ELF-1 (cell line): Measurements from ENCODE around the gene TRIM5.
"Not testable (repeated sequence)": the region's sequence is repeated elsewhere in the genome, so short reads cannot be mapped to it uniquely, and the experiment has no call there.

Source experiments
- DNase-seq: peaks from one replicate; pipeline ENCODE4 v3.0.0-alpha.2; 2016; ENCODE audit warnings: low read depth, low spot score

TRIM5 gene, protein sequence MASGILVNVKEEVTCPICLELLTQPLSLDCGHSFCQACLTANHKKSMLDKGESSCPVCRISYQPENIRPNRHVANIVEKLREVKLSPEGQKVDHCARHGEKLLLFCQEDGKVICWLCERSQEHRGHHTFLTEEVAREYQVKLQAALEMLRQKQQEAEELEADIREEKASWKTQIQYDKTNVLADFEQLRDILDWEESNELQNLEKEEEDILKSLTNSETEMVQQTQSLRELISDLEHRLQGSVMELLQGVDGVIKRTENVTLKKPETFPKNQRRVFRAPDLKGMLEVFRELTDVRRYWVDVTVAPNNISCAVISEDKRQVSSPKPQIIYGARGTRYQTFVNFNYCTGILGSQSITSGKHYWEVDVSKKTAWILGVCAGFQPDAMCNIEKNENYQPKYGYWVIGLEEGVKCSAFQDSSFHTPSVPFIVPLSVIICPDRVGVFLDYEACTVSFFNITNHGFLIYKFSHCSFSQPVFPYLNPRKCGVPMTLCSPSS

DNA sequence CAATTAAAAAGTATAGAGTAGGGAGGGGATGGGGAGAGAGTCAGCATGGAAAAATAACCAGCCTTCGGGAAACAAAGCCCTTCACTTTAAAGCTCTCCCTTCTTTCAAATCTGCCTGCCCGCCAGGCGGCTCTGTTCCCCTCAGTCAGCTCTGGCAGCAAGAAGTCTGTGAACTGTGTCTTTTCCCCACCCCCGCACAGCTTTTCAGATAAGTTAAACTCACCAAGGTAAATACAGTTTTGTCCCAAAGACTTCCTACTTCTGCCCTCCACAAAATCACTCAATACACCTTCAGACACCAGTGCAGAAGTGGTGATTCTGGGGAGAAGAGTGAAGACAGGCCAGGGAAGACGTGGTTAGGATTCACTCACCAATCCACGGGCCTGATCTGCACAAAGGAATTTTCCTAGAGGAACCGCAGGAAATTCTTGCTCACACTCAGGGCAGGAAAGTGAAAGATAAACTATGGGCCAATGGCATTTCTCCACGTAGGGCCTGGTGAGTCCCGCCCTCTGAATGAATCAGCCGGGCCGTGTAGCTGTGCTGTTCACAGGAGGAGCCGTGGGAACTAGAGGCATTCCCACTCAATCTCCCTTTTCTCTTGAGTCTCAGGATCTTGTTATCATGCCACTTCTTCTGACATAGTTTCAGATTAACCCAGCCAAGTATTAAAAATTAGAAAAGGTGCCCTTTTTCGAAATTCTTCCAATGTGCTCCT is at the start of gene TRIM5:
Gene TRIM5, minus strand, starts transcription at position 429 of the 717 bp plus-strand sequence. CDS start 4,897 bp downstream, outside the sequence.
- peak; percentile 94 for DNase-seq

DNA sequence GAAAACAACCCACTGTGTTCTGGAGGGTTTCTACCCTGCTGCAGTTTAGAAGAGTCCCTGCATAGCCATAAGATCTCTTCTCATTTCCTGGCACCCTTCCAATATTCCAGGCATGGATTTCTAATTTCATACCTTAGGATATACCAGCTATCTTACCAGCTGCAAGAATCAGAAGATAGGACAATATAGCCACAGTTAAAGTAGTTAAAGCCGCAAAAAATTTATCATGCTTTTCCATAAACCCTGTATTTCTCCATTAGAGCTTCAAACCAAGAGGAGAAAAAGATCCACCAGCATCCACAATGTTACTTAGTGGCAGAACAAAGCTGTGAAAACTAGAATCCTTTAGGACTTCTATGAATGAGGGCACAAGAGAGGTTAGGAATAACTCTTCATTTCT is 42.8 kb upstream of the TRIM5 start:
- DNase-seq = no peak

DNA sequence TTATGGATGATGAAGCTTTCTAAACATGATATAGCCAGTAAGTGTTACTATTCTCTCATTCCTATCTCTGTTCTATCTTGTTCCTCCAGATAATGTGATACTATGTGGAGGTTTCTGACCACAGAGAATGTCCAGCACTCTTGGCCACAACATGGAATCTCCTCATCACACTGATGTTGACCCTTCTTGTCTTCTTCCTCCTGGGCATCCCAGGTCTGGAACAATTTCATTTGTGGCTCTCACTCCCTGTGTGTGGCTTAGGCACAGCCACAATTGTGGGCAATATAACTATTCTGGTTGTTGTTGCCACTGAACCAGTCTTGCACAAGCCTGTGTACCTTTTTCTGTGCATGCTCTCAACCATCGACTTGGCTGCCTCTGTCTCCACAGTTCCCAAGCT is 41.5 kb upstream of the TRIM5 start:
- no peak for DNase-seq

DNA sequence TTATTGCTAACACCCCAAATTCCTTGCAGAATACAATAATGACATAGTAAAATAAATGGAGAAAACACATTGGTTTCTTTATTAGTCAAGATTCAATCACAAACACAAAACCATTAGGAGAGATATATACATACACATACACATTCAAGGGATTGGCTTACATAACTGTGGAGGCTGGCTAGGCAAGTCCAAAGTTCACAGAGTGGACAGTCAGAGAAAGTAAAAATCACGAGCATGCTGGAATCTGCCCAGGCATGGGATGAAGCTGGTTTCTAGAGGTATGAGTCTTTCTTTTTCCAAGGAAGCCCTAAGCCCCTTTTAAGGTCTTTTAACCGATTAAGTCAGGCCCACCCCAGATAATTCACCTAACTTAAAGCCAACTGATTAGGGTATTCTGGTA is 37.7 kb upstream of the TRIM5 start:
- no peak for DNase-seq

DNA sequence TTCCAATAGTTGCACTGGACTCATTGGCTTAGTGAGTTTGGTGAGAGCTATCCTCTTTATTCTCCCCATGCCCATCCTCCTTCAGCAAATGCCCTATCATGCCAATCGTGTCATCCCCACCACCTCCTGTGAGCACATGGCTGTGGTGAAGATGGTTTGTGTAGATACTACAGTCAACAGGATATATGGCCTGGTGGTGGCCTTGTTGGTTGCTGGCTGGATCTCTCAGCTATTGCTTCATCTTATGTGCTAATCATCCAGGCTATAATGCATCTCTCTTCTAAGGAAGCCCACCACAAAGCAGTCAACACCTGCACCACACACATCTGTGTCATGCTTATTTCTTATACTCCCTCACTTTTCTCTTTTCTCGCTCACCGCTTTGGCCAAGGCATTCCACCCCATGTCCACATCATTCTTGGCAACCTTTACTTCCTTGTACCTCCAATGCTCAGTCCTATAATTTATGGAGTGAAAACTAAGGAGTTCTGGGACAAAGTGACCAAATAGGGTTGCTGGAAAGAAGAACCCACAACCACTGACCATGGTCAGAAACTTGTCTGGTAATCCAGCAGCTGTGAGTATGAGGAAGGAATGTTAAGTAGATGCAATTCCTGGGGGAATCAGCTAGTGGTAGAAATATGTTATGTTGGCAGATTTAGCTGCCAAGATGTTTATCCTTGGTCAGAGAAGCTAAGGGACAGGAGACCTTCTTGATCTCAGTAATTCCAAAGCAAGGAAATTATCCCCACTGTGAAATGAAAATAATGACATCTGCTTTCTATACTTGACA is 35.0 kb upstream of the TRIM5 start:
- DNase-seq = no peak

DNA sequence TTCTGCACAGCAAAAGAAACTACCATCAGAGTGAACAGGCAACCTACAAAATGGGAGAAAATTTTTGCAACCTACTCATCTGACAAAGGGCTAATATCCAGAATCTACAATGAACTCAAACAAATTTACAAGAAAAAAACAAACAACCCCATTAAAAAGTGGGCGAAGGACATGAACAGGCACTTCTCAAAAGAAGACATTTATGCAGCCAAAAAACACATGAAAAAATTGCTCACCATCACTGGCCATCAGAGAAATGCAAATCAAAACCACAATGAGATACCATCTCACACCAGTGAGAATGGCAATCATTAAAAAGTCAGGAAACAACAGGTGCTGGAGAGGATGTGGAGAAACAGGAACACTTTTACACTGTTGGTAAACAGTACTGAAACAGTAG is 31.6 kb upstream of the TRIM5 start:
- DNase-seq = not testable (repeated sequence)

DNA sequence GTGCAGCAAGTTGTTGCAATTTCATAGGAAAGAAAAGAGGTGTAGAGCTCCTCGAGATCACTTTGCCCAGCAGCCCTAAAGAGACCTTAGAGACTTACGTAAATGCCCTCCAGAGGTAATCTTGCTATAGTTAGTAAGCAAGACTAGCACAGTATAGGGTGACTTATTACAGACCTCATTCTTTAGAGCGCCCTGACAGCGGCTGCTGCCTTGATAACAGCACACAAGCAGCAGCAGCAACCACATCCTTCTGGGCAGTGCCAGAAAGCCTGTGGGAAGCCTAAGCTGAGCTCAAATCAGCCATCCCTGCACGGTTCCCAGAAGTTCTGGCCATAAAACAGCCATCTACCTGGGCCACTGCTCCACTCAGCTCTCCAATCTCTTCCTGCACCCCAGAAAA is 28.8 kb upstream of the TRIM5 start:
- DNase-seq = no peak

DNA sequence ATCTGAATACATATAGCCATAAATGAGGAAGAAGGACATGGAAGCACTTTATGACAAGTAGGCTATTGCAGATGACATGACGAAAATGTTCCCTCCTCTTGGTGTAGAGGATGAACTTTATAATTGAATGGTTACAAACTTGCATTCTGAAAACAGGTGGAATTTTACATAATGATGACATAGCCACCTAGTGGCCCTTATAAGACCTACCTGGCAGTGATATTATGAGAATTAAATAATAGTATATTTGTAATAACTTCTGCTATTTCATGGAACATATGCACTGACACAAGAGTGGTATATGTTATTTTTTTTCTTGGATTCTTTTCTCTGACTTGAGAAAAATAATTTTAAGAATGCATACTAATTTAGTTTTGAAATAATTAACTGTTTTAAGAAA is 27.6 kb upstream of the TRIM5 start:
- no peak for DNase-seq

DNA sequence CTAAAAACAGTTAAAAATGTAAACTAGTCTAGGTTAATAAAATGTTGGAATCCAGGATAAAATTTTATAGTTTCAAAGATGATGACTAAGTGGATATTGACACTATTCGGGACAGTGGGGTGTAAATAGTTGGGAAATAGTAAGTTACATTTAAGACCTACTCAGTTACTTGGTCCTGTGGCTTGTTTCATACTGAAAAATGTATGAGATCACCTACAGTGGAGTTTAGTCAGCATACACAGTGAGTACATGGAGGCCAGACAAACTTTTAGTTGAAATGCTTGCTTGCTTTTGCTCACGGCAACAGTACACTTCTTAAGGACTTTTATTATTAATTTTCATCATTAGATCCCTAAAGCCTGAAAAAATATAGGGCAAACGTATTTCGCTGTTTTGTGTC is 20.8 kb upstream of the TRIM5 start:
- no peak for DNase-seq

DNA sequence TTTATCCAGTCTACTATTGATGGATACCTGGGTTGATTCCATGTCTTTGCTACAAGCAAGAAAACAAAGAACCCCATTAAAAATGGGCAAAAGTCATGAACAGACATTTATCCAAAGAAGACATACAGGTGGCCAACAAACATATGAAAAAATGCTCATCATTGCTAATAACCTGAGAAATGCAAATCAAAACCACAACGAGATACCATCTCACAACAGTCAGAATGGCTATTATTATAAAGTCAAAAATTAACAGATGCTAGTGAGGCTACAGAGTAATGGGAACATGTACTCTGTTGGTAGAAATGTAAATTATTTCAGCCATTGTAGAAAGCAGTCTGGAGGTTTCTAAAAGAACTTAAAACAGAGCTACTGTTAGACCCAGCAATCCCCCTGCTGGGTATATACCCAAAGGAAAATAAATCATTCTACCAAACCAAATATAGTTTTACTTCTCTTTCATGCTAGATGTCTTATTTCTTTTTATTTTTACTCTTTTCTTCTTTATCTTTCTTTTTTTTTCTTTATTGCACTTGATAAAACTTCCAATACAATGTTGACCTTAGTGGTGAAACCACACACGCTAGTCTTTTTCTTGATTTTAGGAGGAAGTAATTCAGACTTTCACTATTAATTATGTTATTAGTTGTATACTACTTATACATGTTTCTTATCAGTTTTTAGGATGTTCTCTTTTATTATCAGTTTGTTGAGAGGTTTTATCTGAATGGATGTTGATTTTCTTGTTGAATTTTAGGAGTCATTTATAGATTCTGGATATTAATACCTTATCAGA is 19.1 kb upstream of the TRIM5 start:
- no peak for DNase-seq

DNA sequence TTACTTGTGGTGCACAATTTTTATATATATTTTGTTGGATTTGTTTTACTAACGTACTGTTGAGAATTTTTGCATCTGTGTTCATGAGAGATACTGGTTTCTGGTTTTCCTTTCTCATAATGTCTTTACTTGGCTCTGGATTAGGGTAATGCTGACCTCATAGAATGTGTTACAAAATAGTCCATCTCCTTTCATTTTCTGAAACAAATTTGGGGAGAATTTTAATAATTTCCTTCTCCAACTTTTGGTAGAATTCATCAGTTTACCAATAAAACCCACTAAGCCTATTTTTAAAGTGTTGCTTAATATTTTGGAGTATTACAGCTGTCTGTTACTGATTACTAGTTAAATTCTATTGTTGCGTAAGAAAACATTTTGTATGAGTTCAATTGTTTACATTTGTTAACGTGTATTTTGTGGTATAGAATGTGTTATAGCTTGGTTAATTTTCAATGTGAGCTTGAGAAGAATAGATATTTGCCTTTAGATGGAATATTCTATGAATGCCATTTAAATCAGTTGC is 16.2 kb upstream of the TRIM5 start:
- DNase-seq = no peak

DNA sequence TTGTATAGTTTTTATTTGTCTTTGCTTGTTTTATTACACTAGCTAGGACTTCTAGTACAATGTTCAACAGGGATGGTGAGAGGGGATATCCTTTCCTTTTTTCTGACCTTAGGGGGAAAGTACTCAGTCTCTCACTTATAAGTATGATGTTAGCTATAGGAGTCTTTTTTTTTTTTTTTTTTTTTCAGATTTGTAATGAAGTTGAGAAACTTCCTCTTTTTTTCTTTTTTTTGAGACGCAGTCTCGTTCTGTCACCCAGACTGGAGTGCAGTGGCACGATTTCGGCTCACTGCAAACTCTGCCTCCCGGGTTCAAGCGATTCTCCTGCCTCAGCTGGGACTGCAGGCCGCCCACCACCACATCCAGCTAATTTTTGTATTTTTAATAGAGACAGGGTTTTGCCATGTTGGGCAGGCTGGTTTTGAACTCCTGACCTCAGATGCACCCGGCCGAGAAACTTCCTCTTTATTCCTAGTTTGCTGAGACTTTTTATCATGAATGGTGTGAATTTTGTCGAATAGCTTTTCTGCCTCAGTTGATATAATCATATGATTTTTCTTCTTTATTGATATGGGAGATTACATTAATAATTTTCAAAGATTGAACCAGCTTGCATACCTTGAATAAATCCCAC is 15.7 kb upstream of the TRIM5 start:
- DNase-seq = no peak

DNA sequence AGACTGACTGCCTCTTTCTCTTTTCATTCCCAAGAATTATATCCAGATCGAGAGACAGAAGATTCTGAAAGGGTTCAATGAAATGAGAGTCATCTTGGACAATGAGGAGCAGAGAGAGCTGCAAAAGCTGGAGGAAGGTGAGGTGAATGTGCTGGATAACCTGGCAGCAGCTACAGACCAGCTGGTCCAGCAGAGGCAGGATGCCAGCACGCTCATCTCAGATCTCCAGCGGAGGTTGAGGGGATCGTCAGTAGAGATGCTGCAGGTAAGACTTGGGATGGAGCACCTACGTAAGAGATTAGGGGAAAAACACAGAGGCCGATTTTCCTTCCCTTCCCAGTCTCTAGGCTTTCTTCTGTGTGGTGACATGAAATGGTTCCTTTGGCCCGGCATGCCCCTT is 13.4 kb upstream of the TRIM5 start:
- DNase-seq = no peak

DNA sequence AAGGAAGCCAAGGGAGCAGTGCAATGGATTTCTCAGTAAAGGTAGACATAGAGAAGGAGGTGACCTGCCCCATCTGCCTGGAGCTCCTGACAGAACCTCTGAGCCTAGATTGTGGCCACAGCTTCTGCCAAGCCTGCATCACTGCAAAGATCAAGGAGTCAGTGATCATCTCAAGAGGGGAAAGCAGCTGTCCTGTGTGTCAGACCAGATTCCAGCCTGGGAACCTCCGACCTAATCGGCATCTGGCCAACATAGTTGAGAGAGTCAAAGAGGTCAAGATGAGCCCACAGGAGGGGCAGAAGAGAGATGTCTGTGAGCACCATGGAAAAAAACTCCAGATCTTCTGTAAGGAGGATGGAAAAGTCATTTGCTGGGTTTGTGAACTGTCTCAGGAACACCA is 11.3 kb upstream of the TRIM5 start:
- peak; percentile 4 for DNase-seq

DNA sequence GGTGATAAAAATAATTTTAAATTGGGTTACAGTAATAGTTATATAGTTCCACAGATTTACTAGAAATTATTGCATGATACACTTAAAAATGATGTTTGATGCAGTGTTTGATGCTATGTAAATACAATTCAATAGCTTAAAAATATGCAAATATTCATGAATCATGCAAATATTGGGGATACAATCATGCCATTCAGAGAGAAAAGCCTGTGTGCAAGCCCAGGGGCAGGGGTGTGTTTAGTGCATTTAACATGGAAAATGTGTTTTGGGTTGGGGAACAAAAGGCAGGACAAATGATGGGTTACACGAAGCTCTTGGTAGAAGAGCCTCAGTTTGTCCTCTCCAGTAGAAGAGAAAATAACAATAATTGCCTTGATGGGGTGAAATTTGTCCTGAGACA is 10.7 kb upstream of the TRIM5 start:
- no peak for DNase-seq

DNA sequence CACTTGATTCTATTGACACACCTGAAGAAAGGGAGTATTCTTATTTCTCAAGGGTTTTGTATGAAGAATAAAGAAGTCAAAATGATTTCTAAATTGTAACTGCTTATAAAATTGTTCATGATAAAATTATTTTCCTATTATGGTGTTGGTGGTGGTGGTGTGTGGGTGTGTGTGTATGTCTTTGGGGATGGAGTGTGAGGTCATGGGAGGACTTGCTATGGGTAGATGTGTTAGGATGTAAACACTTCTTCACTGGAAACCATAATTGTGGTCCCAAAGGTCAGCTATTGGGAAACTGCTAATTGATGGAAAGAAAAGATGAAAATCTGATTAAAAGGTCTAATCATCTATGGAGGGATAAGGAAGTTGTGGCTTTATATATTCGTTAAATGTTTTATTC is 9.8 kb upstream of the TRIM5 start:
- DNase-seq = no peak

DNA sequence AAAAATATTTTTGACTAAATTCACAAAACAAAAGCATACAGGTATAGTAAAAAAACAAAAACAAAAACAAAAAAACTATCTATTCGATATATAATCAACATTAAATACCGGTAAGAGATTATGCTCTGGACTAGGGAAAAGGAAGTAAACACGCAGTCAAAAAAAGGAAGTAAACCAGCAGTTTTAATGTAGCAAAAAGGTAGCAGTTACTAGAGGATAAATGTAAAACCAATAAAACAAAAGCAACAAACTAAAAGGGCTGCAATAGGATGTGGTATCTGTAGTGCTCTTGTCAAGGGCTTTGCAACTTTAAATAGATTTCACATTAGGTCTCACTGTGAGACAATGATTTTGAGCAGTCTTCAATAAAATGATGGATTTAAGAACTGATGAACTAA is 7.1 kb upstream of the TRIM5 start:
- DNase-seq = no peak

DNA sequence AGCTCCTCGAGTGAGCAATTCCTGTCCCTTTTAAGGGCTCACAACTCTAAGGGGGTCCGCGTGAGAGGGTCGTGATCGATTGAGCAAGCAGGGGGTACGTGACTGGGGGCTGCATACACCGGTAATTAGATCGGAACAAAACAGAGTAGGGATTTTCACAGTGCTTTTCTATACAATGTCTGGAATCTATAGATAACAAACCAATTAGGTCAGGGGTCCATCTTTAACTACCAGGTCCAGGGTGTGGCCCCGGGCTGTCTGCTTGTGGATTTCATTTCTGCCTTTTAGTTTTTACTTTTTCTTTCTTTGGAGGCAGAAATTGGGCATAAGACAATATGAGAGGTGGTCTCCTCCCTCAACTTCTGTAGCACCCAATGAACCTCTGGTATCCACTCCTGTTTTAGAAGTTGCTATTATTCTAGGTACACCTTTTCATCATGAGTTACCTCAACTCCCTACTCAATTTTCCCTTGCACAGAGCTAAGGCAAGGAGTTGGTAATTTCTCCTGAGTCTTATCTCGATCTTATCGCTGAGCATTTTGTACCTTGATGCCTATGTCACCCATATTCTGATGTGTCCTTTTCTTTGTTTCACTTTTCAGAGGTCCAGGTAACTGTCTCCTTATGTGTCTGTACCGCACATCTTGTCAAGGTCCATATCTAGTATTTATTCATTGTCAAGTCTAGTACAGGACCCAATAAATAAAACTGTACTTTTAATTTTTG is 6.5 kb upstream of the TRIM5 start:
- DNase-seq = not testable (repeated sequence)

DNA sequence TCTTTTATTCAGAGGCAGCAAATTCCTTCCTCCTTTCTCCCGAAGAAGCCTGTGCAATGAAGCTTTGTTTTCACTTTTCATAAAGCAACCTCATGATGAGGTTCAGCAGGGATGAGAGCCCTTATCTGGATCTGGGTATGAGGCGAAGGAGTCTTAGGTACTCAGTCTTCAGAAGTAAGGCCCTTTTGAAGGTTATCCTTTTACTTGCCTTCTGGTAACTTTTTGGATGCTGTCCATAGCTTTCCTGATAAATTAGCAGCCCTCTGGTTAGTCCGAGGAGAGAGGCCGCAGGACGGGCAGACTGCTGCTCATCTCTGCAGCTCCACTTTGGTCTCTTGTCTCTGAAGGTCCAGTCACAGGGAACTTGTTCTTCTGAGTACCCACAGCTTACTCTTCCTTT is 5.9 kb upstream of the TRIM5 start:
- DNase-seq = no peak

DNA sequence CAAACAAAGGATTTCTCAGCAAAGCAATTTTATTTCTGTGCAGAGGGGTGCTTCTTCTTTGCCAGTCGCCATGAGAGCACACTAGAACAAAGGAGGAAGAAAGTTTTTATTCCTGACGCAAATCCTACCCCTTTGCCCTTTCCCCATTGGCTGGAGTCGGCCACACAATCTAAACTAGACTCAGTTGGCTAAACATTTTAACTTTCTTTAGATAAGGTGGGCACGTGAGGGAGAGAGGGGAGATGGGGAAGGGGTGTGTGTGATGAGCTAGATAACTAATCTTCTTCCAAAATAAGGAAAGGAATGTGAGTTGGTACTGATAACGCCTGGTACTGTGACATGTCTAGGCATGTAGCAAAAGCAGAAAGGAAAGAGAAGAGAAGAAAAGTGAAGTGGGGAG is 5.3 kb upstream of the TRIM5 start:
- no peak for DNase-seq
